HEK293 (cell line): ENCODE measurements around the gene OR8B8.

ENCODE experiments used
- CTCF ChIA-PET: fragments of 350-600 bp; formaldehyde crosslinking; extraction: SDS; loops from one replicate; lab custom pipeline; 2021; ENCODE audit warnings: antibody characterized with exemption; lab: Yijun Ruan, JAX
- POLR2A ChIA-PET: fragments of 300-600 bp; formaldehyde crosslinking; extraction: SDS; loops from one replicate; lab custom pipeline; 2020; ENCODE audit warnings: antibody characterized with exemption, inconsistent platforms; lab: Yijun Ruan, JAX
- H3K27ac ChIP-seq: fragments of 200-500 bp; sonication (Bioruptor generic); 2 replicates; pipeline ENCODE4 v1.5.1; 2014; ENCODE audit warnings: low read depth, low read length, control low read depth, inconsistent platforms; ENCODE audit errors: extremely low read depth
- H3K36me3 ChIP-seq, 2 experiments: fragments of 200-500 bp in 1 of 2; sonication (Bioruptor generic) in 1 of 2; 1 replicate in 1 of 2; 2 replicates in 1 of 2; pipeline ENCODE4 v1.5.1; 2014 to 2017; ENCODE audit warnings: inconsistent platforms in 2 of 2, low read length in 2 of 2; ENCODE audit not compliant: control insufficient read depth in 2 of 2, insufficient read depth in 1 of 2
- H3K4me1 ChIP-seq: fragments of 200-500 bp; sonication (Bioruptor generic); 2 replicates; pipeline ENCODE4 v1.5.1; 2014; ENCODE audit warnings: mild to moderate bottlenecking, low read length, inconsistent platforms; ENCODE audit not compliant: control insufficient read depth, insufficient read depth
- H3K4me3 ChIP-seq: 2 replicates; pipeline ENCODE4 v1.5.1; 2011; ENCODE audit warnings: low read depth, mild to moderate bottlenecking, control low read depth, low read length, moderate library complexity
- H3K9me3 ChIP-seq: fragments of 200-500 bp; sonication (Bioruptor generic); 2 replicates; pipeline ENCODE4 v1.5.1; 2014; ENCODE audit warnings: low read depth, low read length, inconsistent platforms; ENCODE audit not compliant: control insufficient read depth, insufficient read depth
- ATF2 ChIP-seq: fragments of 450-650 bp; formaldehyde crosslinking; IDR thresholded peaks from 2 replicates; pipeline ENCODE4 v1.5.1; 2016; ENCODE audit warnings: missing biosample characterization, missing genetic modification characterization, low read depth
- BCL11A ChIP-seq: fragments of 450-650 bp; formaldehyde crosslinking; IDR thresholded peaks from 2 replicates; pipeline ENCODE4 v1.5.1; 2016; ENCODE audit warnings: low read depth, missing biosample characterization, missing genetic modification characterization
- EGR2 ChIP-seq: fragments of 450-650 bp; formaldehyde crosslinking; IDR thresholded peaks from 2 replicates; pipeline ENCODE4 v1.5.1; 2016; ENCODE audit warnings: low read depth, missing biosample characterization, missing genetic modification characterization
- ELK4 ChIP-seq: IDR thresholded peaks from 2 replicates; pipeline ENCODE4 v1.6.1; 2011; ENCODE audit warnings: mild to moderate bottlenecking, low read depth, low read length, borderline replicate concordance
- KLF10 ChIP-seq: fragments of 450-650 bp; IDR thresholded peaks from 2 replicates; pipeline ENCODE4 v1.5.1; 2018; ENCODE audit warnings: missing biosample characterization, mild to moderate bottlenecking, missing genetic modification characterization
- MYNN ChIP-seq: fragments of 450-650 bp; formaldehyde crosslinking; IDR thresholded peaks from 2 replicates; pipeline ENCODE4 v1.5.1; 2016; ENCODE audit warnings: missing biosample characterization, missing genetic modification characterization, borderline replicate concordance
- OVOL3 ChIP-seq: fragments of 450-650 bp; formaldehyde crosslinking; IDR thresholded peaks from 2 replicates; pipeline ENCODE4 v1.5.1; 2016; ENCODE audit warnings: missing biosample characterization, missing genetic modification characterization
- SALL2 ChIP-seq: fragments of 450-650 bp; formaldehyde crosslinking; IDR thresholded peaks from 2 replicates; pipeline ENCODE4 v1.5.0; 2017; ENCODE audit warnings: missing biosample characterization, mild to moderate bottlenecking, missing genetic modification characterization, borderline replicate concordance
- SP2 ChIP-seq: fragments of 450-650 bp; formaldehyde crosslinking; IDR thresholded peaks from 2 replicates; pipeline ENCODE4 v1.5.1; 2016; ENCODE audit warnings: missing biosample characterization, missing genetic modification characterization
- ZBTB20 ChIP-seq: fragments of 450-650 bp; formaldehyde crosslinking; IDR thresholded peaks from 2 replicates; pipeline ENCODE4 v1.5.1; 2016; ENCODE audit warnings: missing biosample characterization, missing genetic modification characterization
- ZBTB21 ChIP-seq: fragments of 450-650 bp; formaldehyde crosslinking; IDR thresholded peaks from 2 replicates; pipeline ENCODE4 v1.5.1; 2017; ENCODE audit warnings: missing biosample characterization, missing genetic modification characterization
- ZBTB8A ChIP-seq: fragments of 450-650 bp; formaldehyde crosslinking; IDR thresholded peaks from 2 replicates; pipeline ENCODE4 v1.5.1; 2016; ENCODE audit warnings: missing biosample characterization, missing genetic modification characterization
- ZFP41 ChIP-seq: fragments of 450-650 bp; formaldehyde crosslinking; IDR thresholded peaks from 2 replicates; pipeline ENCODE4 v1.5.1; 2016; ENCODE audit warnings: missing biosample characterization, missing genetic modification characterization, borderline replicate concordance
- ZNF10 ChIP-seq: fragments of 450-650 bp; formaldehyde crosslinking; IDR thresholded peaks from 2 replicates; pipeline ENCODE4 v1.5.1; 2017; ENCODE audit warnings: missing biosample characterization, missing genetic modification characterization
- ZNF211 ChIP-seq: fragments of 450-650 bp; formaldehyde crosslinking; IDR thresholded peaks from 2 replicates; pipeline ENCODE4 v1.5.1; 2016; ENCODE audit warnings: low read depth, missing biosample characterization, missing genetic modification characterization
- ZNF248 ChIP-seq: fragments of 450-650 bp; formaldehyde crosslinking; IDR thresholded peaks from 2 replicates; pipeline ENCODE4 v1.5.1; 2017; ENCODE audit warnings: missing biosample characterization, missing genetic modification characterization
- ZNF26 ChIP-seq: fragments of 450-650 bp; formaldehyde crosslinking; IDR thresholded peaks from 2 replicates; pipeline ENCODE4 v1.5.1; 2016; ENCODE audit warnings: missing biosample characterization, missing genetic modification characterization
- ZNF404 ChIP-seq: fragments of 450-650 bp; formaldehyde crosslinking; IDR thresholded peaks from 2 replicates; pipeline ENCODE4 v1.5.1; 2017; ENCODE audit warnings: missing biosample characterization, missing genetic modification characterization
- ZNF48 ChIP-seq: fragments of 450-650 bp; formaldehyde crosslinking; IDR thresholded peaks from 2 replicates; pipeline ENCODE4 v1.5.1; 2016; ENCODE audit warnings: missing biosample characterization, missing genetic modification characterization
- ZNF560 ChIP-seq: fragments of 450-650 bp; formaldehyde crosslinking; IDR thresholded peaks from 2 replicates; pipeline ENCODE4 v1.5.1; 2017; ENCODE audit warnings: missing biosample characterization, missing genetic modification characterization, borderline replicate concordance
- ZNF571 ChIP-seq: fragments of 450-650 bp; formaldehyde crosslinking; IDR thresholded peaks from 2 replicates; pipeline ENCODE4 v1.5.0; 2017; ENCODE audit warnings: missing biosample characterization, missing genetic modification characterization
- ZNF585B ChIP-seq: fragments of 450-650 bp; formaldehyde crosslinking; IDR thresholded peaks from 2 replicates; pipeline ENCODE4 v1.5.1; 2016; ENCODE audit warnings: missing biosample characterization, missing genetic modification characterization
- ZNF600 ChIP-seq: fragments of 450-650 bp; formaldehyde crosslinking; IDR thresholded peaks from 2 replicates; pipeline ENCODE4 v1.5.1; 2016; ENCODE audit warnings: missing biosample characterization, missing genetic modification characterization
- ZNF623 ChIP-seq: fragments of 450-650 bp; formaldehyde crosslinking; IDR thresholded peaks from 2 replicates; pipeline ENCODE4 v1.5.1; 2016; ENCODE audit warnings: missing biosample characterization, missing genetic modification characterization
- ZNF624 ChIP-seq: fragments of 450-650 bp; formaldehyde crosslinking; IDR thresholded peaks from 2 replicates; pipeline ENCODE4 v1.5.1; 2017; ENCODE audit warnings: missing biosample characterization, missing genetic modification characterization
- ZNF654 ChIP-seq: fragments of 450-650 bp; formaldehyde crosslinking; IDR thresholded peaks from 2 replicates; pipeline ENCODE4 v1.5.1; 2016; ENCODE audit warnings: low read depth, missing biosample characterization, missing genetic modification characterization
- ZNF658 ChIP-seq: fragments of 450-650 bp; formaldehyde crosslinking; IDR thresholded peaks from 2 replicates; pipeline ENCODE4; 2016; ENCODE audit warnings: missing biosample characterization, missing genetic modification characterization
- ZNF664 ChIP-seq: fragments of 450-650 bp; formaldehyde crosslinking; IDR thresholded peaks from 2 replicates; pipeline ENCODE4 v1.5.1; 2016; ENCODE audit warnings: missing biosample characterization, missing genetic modification characterization
- ZNF76 ChIP-seq: fragments of 450-650 bp; formaldehyde crosslinking; IDR thresholded peaks from 2 replicates; pipeline ENCODE4; 2016; ENCODE audit warnings: low read depth, missing biosample characterization, missing genetic modification characterization, borderline replicate concordance
- ZNF785 ChIP-seq: fragments of 450-650 bp; formaldehyde crosslinking; IDR thresholded peaks from 2 replicates; pipeline ENCODE4 v1.5.1; 2016; ENCODE audit warnings: missing biosample characterization, missing genetic modification characterization
- TF ChIP-seq, protein P1 (sequence below): fragments of 450-650 bp; formaldehyde crosslinking; IDR thresholded peaks from 2 replicates; pipeline ENCODE4 v1.5.1; 2016; ENCODE audit warnings: missing biosample characterization, missing genetic modification characterization
- TF ChIP-seq, protein P2 (sequence below): fragments of 450-650 bp; formaldehyde crosslinking; IDR thresholded peaks from 2 replicates; pipeline ENCODE4 v1.5.1; 2016; ENCODE audit warnings: missing biosample characterization, missing genetic modification characterization

OR8B8 gene

GRCh38 chr11:124475265-124475664 is 29.8 kb upstream of the OR8B8 start (continued):
- TF ChIP-seq ZNF26 (tag by site-specific recombination) = no peak
- no peak for TF ChIP-seq ATF2 (tag by site-specific recombination)
- TF ChIP-seq KLF10 = no peak
- TF ChIP-seq ZNF248 (tag by site-specific recombination) = no peak
- TF ChIP-seq ZFP41 (tag by site-specific recombination) = no peak
- TF ChIP-seq ZNF404 = no peak
- TF ChIP-seq SP2 (tag by site-specific recombination) = no peak
- no peak for TF ChIP-seq ZNF785 (tag by site-specific recombination)
- no peak for TF ChIP-seq SALL2 (tag by site-specific recombination)
- TF ChIP-seq BCL11A (tag by site-specific recombination) = no peak
- TF ChIP-seq EGR2 (tag by site-specific recombination) = no peak
- TF ChIP-seq, protein P1, sequence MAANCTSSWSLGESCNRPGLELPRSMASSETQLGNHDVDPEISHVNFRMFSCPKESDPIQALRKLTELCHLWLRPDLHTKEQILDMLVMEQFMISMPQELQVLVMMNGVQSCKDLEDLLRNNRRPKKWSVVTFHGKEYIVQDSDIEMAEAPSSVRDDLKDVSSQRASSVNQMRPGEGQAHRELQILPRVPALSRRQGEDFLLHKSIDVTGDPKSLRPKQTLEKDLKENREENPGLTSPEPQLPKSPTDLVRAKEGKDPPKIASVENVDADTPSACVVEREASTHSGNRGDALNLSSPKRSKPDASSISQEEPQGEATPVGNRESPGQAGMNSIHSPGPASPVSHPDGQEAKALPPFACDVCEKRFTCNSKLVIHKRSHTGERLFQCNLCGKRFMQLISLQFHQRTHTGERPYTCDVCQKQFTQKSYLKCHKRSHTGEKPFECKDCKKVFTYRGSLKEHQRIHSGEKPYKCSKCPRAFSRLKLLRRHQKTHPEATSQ = no peak
- no peak for TF ChIP-seq ZNF585B (tag by site-specific recombination)

DNA sequence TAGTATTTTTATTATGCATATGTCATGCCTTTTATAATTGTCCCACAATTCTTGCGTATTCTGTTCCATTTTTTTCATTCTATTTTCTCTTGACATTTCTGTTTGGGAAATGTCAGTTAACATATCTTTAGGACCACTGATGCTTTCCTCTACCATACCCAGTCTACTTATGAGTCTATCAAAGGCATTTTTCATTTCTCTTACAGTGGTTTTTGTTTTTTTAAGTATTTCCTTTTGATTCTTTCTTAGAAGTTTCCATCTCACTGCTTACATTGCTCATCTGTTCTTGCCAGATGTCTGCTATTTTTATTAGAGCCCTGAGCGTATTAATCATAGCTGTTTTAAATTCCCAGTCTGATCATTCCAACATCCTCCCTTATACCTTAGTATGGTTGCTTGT is 29.3 kb upstream of the OR8B8 start:
- H3K36me3 ChIP-seq = no peaks in the 10 kb centered on the region
- no peak overlapping the region for H3K4me3 ChIP-seq
- TF ChIP-seq ZNF600 (tag by site-specific recombination) (no peak), ZNF48 (no peak), ZNF623 (tag by site-specific recombination) (no peak), ZNF560 (no peak), ZNF624 (tag by site-specific recombination) (no peak), ZNF658 (tag by site-specific recombination) (no peak), ZBTB21 (tag by site-specific recombination) (no peak), MYNN (no peak), ELK4 (no peak), ZNF654 (no peak), ZBTB8A (tag by site-specific recombination) (no peak), ZNF664 (no peak), ZNF571 (tag by site-specific recombination) (no peak), OVOL3 (tag by site-specific recombination) (no peak), ZNF211 (tag by site-specific recombination) (no peak), ZBTB20 (tag by site-specific recombination) (no peak), ZNF10 (tag by site-specific recombination) (no peak), ZNF76 (tag by site-specific recombination) (no peak)
- TF ChIP-seq, protein P2, sequence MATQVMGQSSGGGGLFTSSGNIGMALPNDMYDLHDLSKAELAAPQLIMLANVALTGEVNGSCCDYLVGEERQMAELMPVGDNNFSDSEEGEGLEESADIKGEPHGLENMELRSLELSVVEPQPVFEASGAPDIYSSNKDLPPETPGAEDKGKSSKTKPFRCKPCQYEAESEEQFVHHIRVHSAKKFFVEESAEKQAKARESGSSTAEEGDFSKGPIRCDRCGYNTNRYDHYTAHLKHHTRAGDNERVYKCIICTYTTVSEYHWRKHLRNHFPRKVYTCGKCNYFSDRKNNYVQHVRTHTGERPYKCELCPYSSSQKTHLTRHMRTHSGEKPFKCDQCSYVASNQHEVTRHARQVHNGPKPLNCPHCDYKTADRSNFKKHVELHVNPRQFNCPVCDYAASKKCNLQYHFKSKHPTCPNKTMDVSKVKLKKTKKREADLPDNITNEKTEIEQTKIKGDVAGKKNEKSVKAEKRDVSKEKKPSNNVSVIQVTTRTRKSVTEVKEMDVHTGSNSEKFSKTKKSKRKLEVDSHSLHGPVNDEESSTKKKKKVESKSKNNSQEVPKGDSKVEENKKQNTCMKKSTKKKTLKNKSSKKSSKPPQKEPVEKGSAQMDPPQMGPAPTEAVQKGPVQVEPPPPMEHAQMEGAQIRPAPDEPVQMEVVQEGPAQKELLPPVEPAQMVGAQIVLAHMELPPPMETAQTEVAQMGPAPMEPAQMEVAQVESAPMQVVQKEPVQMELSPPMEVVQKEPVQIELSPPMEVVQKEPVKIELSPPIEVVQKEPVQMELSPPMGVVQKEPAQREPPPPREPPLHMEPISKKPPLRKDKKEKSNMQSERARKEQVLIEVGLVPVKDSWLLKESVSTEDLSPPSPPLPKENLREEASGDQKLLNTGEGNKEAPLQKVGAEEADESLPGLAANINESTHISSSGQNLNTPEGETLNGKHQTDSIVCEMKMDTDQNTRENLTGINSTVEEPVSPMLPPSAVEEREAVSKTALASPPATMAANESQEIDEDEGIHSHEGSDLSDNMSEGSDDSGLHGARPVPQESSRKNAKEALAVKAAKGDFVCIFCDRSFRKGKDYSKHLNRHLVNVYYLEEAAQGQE (tag by site-specific recombination) = no peak
- no peaks in the 10 kb centered on the region for H3K9me3 ChIP-seq
- no peaks in the 10 kb centered on the region for H3K4me1 ChIP-seq
- H3K27ac ChIP-seq = no peak overlapping the region
- POLR2A ChIA-PET = no interaction called here
- CTCF ChIA-PET = no interaction called here
